GM19452 (cell line): ENCODE data around the gene GPRC5D.

Experiments used
- ATAC-seq: cut with Tn5 transposase; IDR thresholded peaks from one replicate; pipeline ENCODE4 v1.9.1; 2021; ENCODE audit not compliant: unreplicated experiment

Gene GPRC5D

DNA sequence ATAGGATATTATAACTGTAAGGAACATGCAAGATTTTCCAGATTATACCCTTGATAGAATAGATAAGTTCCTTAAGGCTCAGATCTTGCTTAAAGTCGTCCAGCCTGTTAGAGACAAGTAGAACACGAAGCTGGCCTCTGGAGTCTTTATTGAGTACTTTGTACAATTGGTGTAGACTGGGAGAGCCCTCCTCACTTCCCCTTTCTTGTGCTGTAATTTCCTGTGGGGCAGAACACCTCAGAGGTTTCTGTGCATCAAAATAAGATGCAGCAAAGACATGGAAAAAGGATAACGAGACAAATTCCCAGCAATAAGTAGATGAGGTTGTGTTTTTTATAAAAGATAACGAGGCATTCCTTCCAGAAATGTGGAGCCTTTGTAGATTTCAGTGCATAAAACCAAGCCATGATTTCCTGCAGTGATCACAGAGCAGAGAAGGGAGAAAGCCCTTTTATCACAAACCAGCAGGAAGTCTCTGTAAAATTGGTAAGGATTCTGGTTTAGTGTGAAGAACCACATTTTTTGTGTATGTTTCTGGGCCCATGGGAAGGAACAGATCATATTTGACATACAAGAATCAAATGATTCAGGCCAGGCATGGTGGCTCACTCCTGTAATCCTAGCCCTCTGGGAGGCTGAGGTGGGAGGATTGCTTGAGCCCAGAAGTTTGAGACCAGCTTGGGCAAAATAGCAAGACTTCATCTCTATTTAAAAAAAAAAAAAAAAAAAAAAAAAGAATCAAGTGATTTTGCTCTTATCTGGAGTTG, 42.6 kb downstream of the GPRC5D start:
- ATAC-seq = no peak

- ATAC-seq = no peak
Observed at GRCh38 chr12:12908711-12909110, 43.3 kb downstream of the GPRC5D start.

DNA sequence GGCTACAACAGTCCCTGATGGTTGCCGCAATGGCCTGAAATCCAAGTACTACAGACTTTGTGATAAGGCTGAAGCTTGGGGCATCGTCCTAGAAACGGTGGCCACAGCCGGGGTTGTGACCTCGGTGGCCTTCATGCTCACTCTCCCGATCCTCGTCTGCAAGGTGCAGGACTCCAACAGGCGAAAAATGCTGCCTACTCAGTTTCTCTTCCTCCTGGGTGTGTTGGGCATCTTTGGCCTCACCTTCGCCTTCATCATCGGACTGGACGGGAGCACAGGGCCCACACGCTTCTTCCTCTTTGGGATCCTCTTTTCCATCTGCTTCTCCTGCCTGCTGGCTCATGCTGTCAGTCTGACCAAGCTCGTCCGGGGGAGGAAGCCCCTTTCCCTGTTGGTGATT, 43.7 kb downstream of the GPRC5D start:
- ATAC-seq = no peak

DNA sequence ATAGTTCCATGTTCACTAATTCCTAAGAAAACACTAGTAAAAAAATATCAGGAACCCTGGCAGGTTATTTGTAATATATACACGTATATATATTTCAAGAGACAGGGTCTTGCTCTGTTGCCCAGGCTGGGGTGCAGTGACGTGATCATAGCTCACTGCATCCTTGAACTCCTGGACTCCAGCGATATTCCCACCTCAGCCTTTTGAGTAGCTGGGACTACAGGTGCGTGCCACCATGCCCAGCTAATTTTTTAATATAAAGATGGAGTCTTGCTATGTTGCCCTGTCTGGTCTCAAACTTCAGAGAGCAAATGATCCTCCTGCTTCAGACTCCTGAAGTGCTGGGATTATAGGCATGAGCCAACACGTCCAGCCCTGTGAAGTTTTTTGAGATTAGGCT, 44.4 kb downstream of the GPRC5D start:
- no peak for ATAC-seq

DNA sequence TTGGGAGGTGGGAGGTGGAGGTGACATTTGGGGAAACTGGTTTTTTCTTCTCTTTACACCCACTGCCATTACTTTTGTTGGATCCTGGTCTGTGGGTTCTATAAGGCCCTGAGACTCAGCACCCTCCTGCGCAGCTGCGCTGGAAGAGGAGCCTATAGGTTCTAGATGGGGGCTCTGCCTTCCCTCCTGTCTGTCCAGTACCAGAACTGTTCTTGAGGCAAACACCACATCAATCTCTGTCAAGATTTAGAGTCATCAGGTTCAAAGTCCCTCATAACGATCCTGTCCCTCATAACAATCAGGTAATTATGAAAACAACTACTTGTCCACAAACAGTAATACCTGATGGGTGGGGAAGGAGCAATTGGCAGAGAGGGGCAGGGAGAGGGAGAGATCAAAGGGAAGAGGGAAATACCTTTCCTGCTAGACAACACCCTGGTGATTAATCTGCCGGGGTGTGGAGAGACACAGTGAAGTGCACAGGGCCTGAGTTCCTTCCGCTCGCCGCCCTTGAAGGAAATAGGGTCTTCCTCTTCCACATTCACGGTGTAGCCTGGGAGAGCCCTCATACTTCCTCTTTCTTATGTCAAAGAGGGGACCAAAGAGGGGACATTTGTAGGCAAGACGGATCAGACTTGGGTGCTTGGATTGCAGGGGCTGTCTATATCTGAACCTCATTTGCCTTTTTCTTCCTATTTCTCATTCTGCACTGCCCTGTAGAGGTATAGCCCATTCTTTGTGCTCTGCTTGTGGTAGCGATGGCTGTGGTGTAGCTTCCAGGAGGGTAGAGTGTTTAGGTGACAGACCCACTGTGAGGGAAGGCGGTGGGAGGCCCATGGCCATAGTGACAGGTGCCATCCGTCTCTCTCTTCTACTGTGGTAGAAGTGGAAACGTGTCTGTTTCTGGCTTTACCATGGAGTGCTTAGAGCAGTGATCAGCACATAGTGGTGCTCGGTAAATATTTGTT, 48.0 kb downstream of the GPRC5D start:
- no peak for ATAC-seq

DNA sequence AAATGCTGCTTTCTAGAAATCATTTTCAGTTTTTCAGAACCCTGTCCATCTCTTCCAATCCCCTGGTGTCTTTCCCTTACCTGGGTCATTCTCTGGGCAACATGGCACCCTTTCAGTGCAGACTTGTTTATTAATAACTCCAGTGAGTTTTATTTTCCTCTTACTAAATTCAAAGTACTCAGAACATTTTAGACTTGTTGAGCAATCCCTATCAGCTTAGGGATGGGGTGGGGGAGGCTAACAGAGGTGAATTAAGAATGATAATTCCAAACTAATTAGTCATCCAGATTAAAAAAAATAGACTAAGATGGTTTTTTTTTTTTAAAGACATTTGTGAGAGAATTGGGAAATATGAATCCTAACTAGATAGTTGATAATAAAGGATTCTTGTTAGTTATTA, 49.9 kb downstream of the GPRC5D start:
- no peak for ATAC-seq

GRCh38 chr12:12901158-12901791, 50.7 kb downstream of the GPRC5D start:
- no peak for ATAC-seq

GRCh38 chr12:12900786-12901157, 51.2 kb downstream of the GPRC5D start:
- ATAC-seq = no peak

GRCh38 chr12:12899530-12900380, 52.2 kb downstream of the GPRC5D start:
- ATAC-seq = peak; percentile 87

DNA sequence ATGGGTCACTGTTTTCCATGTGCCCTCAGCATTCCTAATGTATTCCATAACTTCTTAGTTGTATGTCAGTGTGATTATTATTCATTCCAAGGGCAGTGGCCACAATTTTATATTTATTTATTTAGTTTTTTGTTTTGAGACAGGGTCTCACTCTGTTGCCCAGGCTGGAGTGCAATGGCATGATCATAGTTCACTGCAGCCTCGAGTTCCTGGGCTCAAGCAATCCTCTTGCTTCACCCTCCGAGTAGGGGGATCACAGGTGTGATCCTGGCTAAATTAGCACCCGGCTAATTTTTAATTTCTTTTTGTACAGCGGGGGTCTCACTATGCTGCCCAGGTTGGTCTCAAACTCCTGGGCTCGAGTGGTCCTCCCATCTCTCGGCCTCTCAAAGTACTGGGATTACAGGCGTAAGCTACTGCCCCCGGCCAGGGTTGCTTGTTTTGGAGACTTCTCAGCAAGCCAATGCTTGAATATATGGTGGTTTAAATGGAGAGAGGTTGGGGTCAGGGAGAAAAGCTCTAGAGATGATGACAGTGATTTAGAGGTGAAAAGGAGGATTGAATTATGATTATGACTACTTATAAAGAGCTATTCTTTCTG, 53.0 kb downstream of the GPRC5D start:
- no peak for ATAC-seq

DNA sequence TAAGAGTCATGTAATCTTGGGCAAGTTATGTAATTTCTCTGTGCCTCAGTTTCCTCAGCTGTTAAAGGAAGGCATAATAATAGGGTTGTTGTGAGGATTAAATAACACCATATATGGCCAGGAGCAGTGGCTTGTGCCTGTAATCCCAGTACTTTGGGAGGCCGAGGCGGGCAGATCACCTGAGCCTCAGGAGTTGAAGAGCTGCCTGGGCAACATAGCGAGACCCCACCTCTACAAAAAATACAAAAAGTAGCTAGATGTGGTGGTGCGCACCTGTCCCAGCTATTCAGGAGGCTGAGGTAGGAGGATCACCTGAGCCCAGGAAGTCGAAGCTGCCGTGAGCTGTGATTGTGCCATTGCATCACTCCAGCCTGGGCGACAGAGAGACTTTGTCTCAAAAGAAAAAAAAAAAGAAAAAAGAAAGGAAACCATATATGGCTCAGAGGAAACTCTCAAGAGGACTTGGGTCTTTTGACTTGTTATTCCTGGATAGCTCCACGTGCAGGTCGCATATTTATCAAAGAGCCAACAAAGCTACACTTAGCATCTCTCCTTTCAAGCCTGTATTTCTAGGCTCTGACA, 53.7 kb downstream of the GPRC5D start:
- ATAC-seq = no peak

DNA sequence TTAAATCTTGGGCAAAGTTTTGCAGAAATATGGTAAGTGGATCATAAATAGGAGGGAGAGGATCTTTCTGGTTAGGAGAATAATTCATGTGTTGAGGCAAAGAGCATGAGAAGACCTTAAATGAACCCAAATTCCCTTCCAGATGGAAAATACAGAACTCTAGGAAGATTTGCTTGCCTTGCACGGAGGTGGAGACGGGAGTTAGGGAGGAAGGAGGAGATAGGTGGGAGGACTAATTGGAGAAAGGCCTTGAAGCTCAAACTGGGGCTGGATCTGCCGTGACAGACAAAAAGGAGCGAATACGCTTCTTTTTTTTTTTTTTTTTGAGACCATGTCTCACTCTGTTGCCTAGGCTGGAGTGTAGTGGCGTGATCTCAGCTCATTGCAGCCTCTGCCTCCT, 54.7 kb downstream of the GPRC5D start:
- ATAC-seq = no peak

- ATAC-seq = no peak
Observed at GRCh38 chr12:12896260-12896659, 55.7 kb downstream of the GPRC5D start.

DNA sequence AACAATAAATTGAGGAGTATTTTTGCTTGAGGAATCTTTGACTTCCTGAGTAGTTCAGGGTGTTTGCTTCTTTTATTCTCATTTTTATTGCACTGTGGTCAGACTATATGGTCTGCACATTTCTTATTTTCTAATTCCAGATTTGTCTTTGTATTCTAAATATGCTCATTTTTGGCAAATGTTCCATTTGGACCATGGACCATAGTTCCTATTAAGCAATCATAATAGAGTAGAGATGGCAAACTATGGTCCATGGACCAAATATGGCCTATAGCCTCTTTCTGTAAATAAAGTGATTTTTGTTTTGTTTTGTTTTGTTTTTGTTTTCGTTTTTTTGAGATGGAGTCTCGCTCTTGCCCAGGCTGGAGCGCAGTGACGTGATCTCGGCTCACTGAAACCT, 58.5 kb downstream of the GPRC5D start:
- no peak for ATAC-seq

DNA sequence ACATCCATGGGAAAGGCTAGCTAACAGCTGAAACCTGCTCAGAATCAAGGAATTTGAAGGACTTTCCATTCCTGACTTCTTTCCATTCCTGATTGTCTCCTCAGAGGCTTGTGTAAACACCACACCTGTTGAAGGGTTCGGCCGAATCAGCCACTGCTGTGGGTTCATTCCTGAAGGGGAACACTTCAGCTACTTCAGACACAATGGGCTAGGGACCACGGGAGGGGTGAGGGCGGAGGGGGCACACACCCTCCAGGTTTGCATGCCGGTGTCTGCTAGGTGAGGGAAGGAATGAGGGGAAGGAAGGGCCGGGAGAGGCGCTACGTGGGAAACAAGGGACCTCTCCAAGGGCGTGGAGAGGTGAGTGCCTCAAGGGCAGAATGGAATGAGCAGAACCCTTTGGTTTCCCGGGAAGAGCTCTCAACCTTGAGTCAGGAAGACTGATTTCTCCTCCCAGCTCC, 59.3 kb downstream of the GPRC5D start:
- ATAC-seq = no peak

GRCh38 chr12:12891881-12892355, 60.1 kb downstream of the GPRC5D start:
- ATAC-seq = no peak

DNA sequence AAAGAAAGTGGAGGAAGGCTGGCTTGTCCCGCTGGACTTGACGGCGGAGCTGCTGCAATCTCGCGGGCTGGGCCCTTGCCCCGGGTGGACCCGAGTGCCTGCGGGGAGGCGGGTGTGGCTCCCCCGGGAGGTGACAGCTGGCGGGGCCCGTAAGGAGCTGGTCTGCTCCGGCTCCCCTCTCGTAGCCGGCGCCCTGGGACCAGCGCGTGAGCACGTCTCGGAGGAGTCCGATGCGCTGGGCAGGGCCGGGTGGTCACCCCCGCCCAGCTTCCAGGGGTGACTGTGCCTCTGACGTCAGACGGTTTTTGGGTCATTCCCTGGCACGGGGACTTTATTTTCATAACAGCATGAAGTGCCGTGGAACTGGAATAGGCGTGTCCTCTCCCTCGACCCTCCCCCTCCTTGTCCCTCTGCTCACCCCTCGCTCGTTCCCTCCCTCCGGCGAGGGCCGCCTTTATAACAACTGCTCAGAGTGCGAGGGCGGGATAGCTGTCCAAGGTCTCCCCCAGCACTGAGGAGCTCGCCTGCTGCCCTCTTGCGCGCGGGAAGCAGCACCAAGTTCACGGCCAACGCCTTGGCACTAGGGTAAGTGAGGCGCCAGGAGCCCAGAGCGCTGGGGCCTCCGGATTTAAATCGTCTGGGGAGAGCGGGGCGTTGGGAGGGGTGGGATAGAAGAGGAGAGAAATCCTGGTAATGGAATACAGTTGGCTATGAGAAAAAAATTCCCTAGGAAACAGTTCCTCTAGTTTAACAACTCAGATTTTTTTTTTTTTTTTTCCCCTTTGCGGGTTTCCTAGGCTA, 60.7 kb downstream of the GPRC5D start, which contains the start of gene GPRC5A:
Gene GPRC5A, plus strand, starts transcription at position 483 of the 801 bp plus-strand sequence. CDS start 16,688 bp downstream, outside the sequence.
- ATAC-seq = no peak
